ENCODE data around the gene IL20RA. TPM values are rescaled to one million over a fixed set of nuclear protein-coding genes. Genes with fewer than 3 reads are reported as not detected.

Gene IL20RA
- polyA plus RNA-seq, 1 of the 3 experiments (the other 2 are of a cell fraction), result 0.10 TPM

GRCh38 chr6:137084090-137084489, 39.3 kb upstream of the IL20RA start:
- 42% methylated on average over 4 of the region's 4 CpGs for WGBS (ENCODE audit: low lambda C conversion rate)
- CTCF ChIA-PET, result interaction anchor here (7.0 kb wide), 1 partner anchor 10 kb away, joined by 39 read pairs; no protein-coding TSS in a partner anchor
- H3K4me2 ChIP-seq, result no peak overlapping the region

GRCh38 chr6:137081997-137082396, 37.2 kb upstream of the IL20RA start:
- Histone ChIP-seq H3K9me2 (no peaks in the 10 kb centered on the region), H3K9me3 (no peaks in the 10 kb centered on the region), H3K4me3 (ENCODE audit: low read depth in 2 of 2, low read length in 1 of 2) (no peak overlapping the region), H3K27me3 (ENCODE audit: insufficient read depth) (no peaks in the 10 kb centered on the region), H3K4me1 (ENCODE audit: control insufficient read depth in 1 of 2, insufficient read depth in 2 of 2, low read depth in 1 of 2, low read length in 1 of 2) (no peaks in the 10 kb centered on the region; a peak in 1 of 4 replicates), H3K36me3 (replicated peaks in 1 of 2; ENCODE audit: control insufficient read depth in 1 of 2, insufficient read depth in 2 of 2, low read length in 1 of 2) (no peaks in the 10 kb centered on the region), H3K79me2 (ENCODE audit: insufficient read depth) (no peaks in the 10 kb centered on the region), H3K27ac (ENCODE audit: low read depth in 2 of 2, low read length in 1 of 2) (no peak overlapping the region), H3K4me2 (no peak overlapping the region), H4K20me1 (ENCODE audit: insufficient read depth) (no peaks in the 10 kb centered on the region), H3F3A (replicated peaks; ENCODE audit: insufficient read depth) (no peaks in the 10 kb centered on the region), H2AFZ (ENCODE audit: low read depth) (no peak overlapping the region), H3K9ac (no peak overlapping the region)
- WGBS (ENCODE audit: low lambda C conversion rate), result 75% methylated on average over 3 of the region's 3 CpGs
- ChIA-PET CTCF (interaction anchor here (1.3 to 7.0 kb wide), 2 partner anchors 12 to 289 kb away, joined by 3 to 39 read pairs; partner anchors contain the start of gene MAP3K5), POLR2A (no interaction called here)
- TF ChIP-seq USF2 (IDR thresholded peaks at IDR 0.05; ENCODE audit: borderline replicate concordance, low read depth, low read length), result no peak
- TF ChIP-seq CTCF (IDR thresholded peaks at IDR 0.05), result no peak
- no peak for TF ChIP-seq GABPA (IDR thresholded peaks at IDR 0.05; ENCODE audit: low read depth)
- no peak for TF ChIP-seq CHD2 (IDR thresholded peaks at IDR 0.05; ENCODE audit: low read length, partially characterized antibody)
- TF ChIP-seq POLR2AphosphoS5 (IDR thresholded peaks at IDR 0.05; ENCODE audit: low read depth, low read length), result no peak
- no peak for TF ChIP-seq PBX3 (IDR thresholded peaks at IDR 0.05)
- no peak for TF ChIP-seq FOSL2 (IDR thresholded peaks at IDR 0.05; ENCODE audit: borderline replicate concordance, low read depth)
- no peak for TF ChIP-seq NRF1 (IDR thresholded peaks at IDR 0.05; ENCODE audit: low read depth, low read length)
- no peak for TF ChIP-seq IRF3 (IDR thresholded peaks at IDR 0.05; ENCODE audit: low read depth, low read length)
- no peak for TF ChIP-seq NFIC (IDR thresholded peaks at IDR 0.05; ENCODE audit: borderline replicate concordance)
- TF ChIP-seq MXI1 (IDR thresholded peaks at IDR 0.05; ENCODE audit: low read depth, low read length), result no peak
- no peak for TF ChIP-seq FOXJ3 (CRISPR knock-in tag; IDR thresholded peaks at IDR 0.05)
- TF ChIP-seq EZH2phosphoT487 (IDR thresholded peaks at IDR 0.05; ENCODE audit: borderline replicate concordance, low read depth), result no peak
- no peak for TF ChIP-seq TCF12 (IDR thresholded peaks at IDR 0.05)
- TF ChIP-seq SMC3 (IDR thresholded peaks at IDR 0.05; ENCODE audit: low read depth, low read length), result no peak
- no peak for TF ChIP-seq MEF2A (IDR thresholded peaks at IDR 0.05; ENCODE audit: borderline replicate concordance, low read depth)
- no peak for TF ChIP-seq ELF1 (IDR thresholded peaks at IDR 0.05)
- no peak for DNase-seq

More at GRCh38 chr6:137084090-137084489, 39.3 kb upstream of the IL20RA start:
- DNase-seq, result no peak
- Histone ChIP-seq H3K36me3 (replicated peaks in 1 of 2; ENCODE audit: control insufficient read depth in 1 of 2, insufficient read depth in 2 of 2, low read length in 1 of 2) (no peaks in the 10 kb centered on the region), H3F3A (replicated peaks; ENCODE audit: insufficient read depth) (no peaks in the 10 kb centered on the region), H4K20me1 (ENCODE audit: insufficient read depth) (no peaks in the 10 kb centered on the region), H3K9me3 (no peaks in the 10 kb centered on the region), H3K4me1 (ENCODE audit: control insufficient read depth in 1 of 2, insufficient read depth in 2 of 2, low read depth in 1 of 2, low read length in 1 of 2) (no peaks in the 10 kb centered on the region; a peak in 1 of 4 replicates), H3K4me3 (ENCODE audit: low read depth in 2 of 2, low read length in 1 of 2) (no peak overlapping the region), H2AFZ (ENCODE audit: low read depth) (no peak overlapping the region), H3K27ac (ENCODE audit: low read depth in 2 of 2, low read length in 1 of 2) (no peak overlapping the region), H3K27me3 (ENCODE audit: insufficient read depth) (no peaks in the 10 kb centered on the region), H3K9me2 (no peaks in the 10 kb centered on the region), H3K9ac (no peak overlapping the region), H3K79me2 (ENCODE audit: insufficient read depth) (no peaks in the 10 kb centered on the region)
- no peak for TF ChIP-seq MEF2A (IDR thresholded peaks at IDR 0.05; ENCODE audit: borderline replicate concordance, low read depth)
- no peak for TF ChIP-seq SMC3 (IDR thresholded peaks at IDR 0.05; ENCODE audit: low read depth, low read length)
- no peak for TF ChIP-seq MXI1 (IDR thresholded peaks at IDR 0.05; ENCODE audit: low read depth, low read length)
- TF ChIP-seq USF1 (IDR thresholded peaks at IDR 0.05; ENCODE audit: borderline replicate concordance, low read depth), result no peak
- POLR2A ChIA-PET, result no interaction called here

All from SK-N-SH (cell line).